MM.1S (cell line): ENCODE data around the gene PHF1.

ENCODE experiments used
- DNase-seq: peaks from one replicate; pipeline ENCODE4 v3.0.0-alpha.2; 2015
- H2AFZ ChIP-seq: fragments of 300-600 bp; sonication (generic); 2 replicates; pipeline ENCODE4 v1.6.0; 2016; ENCODE audit warnings: antibody characterized with exemption, low read length
- H3F3A ChIP-seq: fragments of 300-600 bp; sonication (generic); 2 replicates; pipeline ENCODE4 v1.6.1; 2016; ENCODE audit warnings: mild to moderate bottlenecking, antibody characterized with exemption, low read length, moderate library complexity, mixed read lengths; ENCODE audit not compliant: insufficient read depth
- H3K27ac ChIP-seq: fragments of 300-600 bp; sonication (generic); 2 replicates; pipeline ENCODE4 v1.5.1; 2016; ENCODE audit warnings: mild to moderate bottlenecking, low read length
- H3K27me3 ChIP-seq: fragments of 300-600 bp; sonication (generic); replicated peaks from 2 replicates; pipeline ENCODE4 v1.6.0; 2016; ENCODE audit warnings: low read length; ENCODE audit not compliant: insufficient read depth
- H3K36me3 ChIP-seq: fragments of 300-600 bp; sonication (generic); replicated peaks from 2 replicates; pipeline ENCODE4 v1.6.1; 2016; ENCODE audit warnings: mild to moderate bottlenecking, low read length, mixed read lengths; ENCODE audit not compliant: insufficient read depth
- H3K4me1 ChIP-seq: fragments of 300-600 bp; sonication (generic); 2 replicates; pipeline ENCODE4 v1.6.1; 2016; ENCODE audit warnings: low read length, mixed read lengths
- H3K4me2 ChIP-seq: fragments of 300-600 bp; sonication (generic); 2 replicates; pipeline ENCODE4 v1.6.0; 2016; ENCODE audit warnings: low read depth, low read length
- H3K4me3 ChIP-seq: fragments of 300-600 bp; sonication (generic); 2 replicates; pipeline ENCODE4 v1.5.1; 2016; ENCODE audit warnings: low read length, mixed read lengths
- H3K79me2 ChIP-seq: fragments of 300-600 bp; sonication (generic); 2 replicates; pipeline ENCODE4 v1.6.1; 2016; ENCODE audit warnings: mixed run types, low read length, mixed read lengths
- H3K9ac ChIP-seq: fragments of 300-600 bp; sonication (generic); 2 replicates; pipeline ENCODE4 v1.6.1; 2016; ENCODE audit warnings: low read length, mixed read lengths
- H3K9me2 ChIP-seq: fragments of 300-600 bp; sonication (generic); replicated peaks from 2 replicates; pipeline ENCODE4 v1.6.1; 2016; ENCODE audit warnings: mild to moderate bottlenecking, low read length, mixed read lengths; ENCODE audit not compliant: insufficient read depth
- H3K9me3 ChIP-seq: fragments of 300-600 bp; sonication (generic); replicated peaks from 2 replicates; pipeline ENCODE4 v1.6.1; 2016; ENCODE audit warnings: mild to moderate bottlenecking, low read length, mixed read lengths; ENCODE audit not compliant: insufficient read depth
- H4K20me1 ChIP-seq: fragments of 300-600 bp; sonication (generic); 2 replicates; pipeline ENCODE4 v1.6.1; 2016; ENCODE audit warnings: mild to moderate bottlenecking, low read length, moderate library complexity, mixed read lengths; ENCODE audit not compliant: insufficient read depth
- CTCF ChIP-seq: fragments of 300-600 bp; sonication (generic); IDR thresholded peaks from 2 replicates; pipeline ENCODE4 v1.5.1; 2016; ENCODE audit warnings: antibody characterized with exemption, low read length, mixed read lengths
- EZH2 ChIP-seq: fragments of 300-600 bp; sonication (generic); optimal IDR thresholded peaks from 2 replicates; pipeline ENCODE3; 2017; ENCODE audit warnings: low read depth, mild to moderate bottlenecking, antibody characterized with exemption, low read length, mixed read lengths
- EZH2phosphoT487 ChIP-seq: fragments of 300-600 bp; sonication (generic); IDR thresholded peaks from 2 replicates; pipeline ENCODE4 v1.6.1; 2018; ENCODE audit warnings: antibody characterized with exemption, low read length

The PHF1 gene

GRCh38 chr6:33410050-33410710, 634 bp upstream of the PHF1 start:
- H3K9ac ChIP-seq = peak overlapping the region; percentile 86
- peaks cover 3% of the 10 kb centered on the region for H3K36me3 ChIP-seq
- no peaks in the 10 kb centered on the region for H3K9me3 ChIP-seq
- TF ChIP-seq CTCF = no peak
- TF ChIP-seq EZH2phosphoT487 = no peak
- TF ChIP-seq EZH2 = no peak
- no peaks in the 10 kb centered on the region for H4K20me1 ChIP-seq
- H3K4me2 ChIP-seq = peak overlapping the region; percentile 96
- peaks cover 50% of the 10 kb centered on the region for H3F3A ChIP-seq
- H2AFZ ChIP-seq = peak overlapping the region; percentile 86
- peak overlapping the region; percentile 58 for H3K4me3 ChIP-seq
- peaks cover 24% of the 10 kb centered on the region for H3K79me2 ChIP-seq
- no peaks in the 10 kb centered on the region for H3K27me3 ChIP-seq
- peak; percentile 97 for DNase-seq
- no peaks in the 10 kb centered on the region for H3K4me1 ChIP-seq
- peak overlapping the region; percentile 88 for H3K27ac ChIP-seq
- no peaks in the 10 kb centered on the region for H3K9me2 ChIP-seq

GRCh38 chr6:33411632-33412005, 805 bp downstream of the PHF1 start:
- peaks cover 39% of the 10 kb centered on the region for H3F3A ChIP-seq
- H3K36me3 ChIP-seq = peaks cover 3% of the 10 kb centered on the region; the same call in 1 of the 2 replicates
- H3K9me3 ChIP-seq = no peaks in the 10 kb centered on the region
- no peaks in the 10 kb centered on the region for H3K27me3 ChIP-seq
- peaks cover 11% of the 10 kb centered on the region for H3K4me1 ChIP-seq
- no peak for TF ChIP-seq CTCF
- peak overlapping the region; percentile 82 for H3K4me3 ChIP-seq
- no peaks in the 10 kb centered on the region for H4K20me1 ChIP-seq
- H3K9ac ChIP-seq = peak overlapping the region; percentile 78
- no peak overlapping the region for H2AFZ ChIP-seq
- no peak overlapping the region for H3K27ac ChIP-seq
- DNase-seq = no peak
- peaks cover 27% of the 10 kb centered on the region for H3K79me2 ChIP-seq
- no peaks in the 10 kb centered on the region for H3K9me2 ChIP-seq
- H3K4me2 ChIP-seq = peak overlapping the region; percentile 80

- no peak overlapping the region; the same call in 1 of the 2 replicates for H3K4me2 ChIP-seq
- H3K79me2 ChIP-seq = peaks cover 33% of the 10 kb centered on the region
- H3K9me3 ChIP-seq = no peaks in the 10 kb centered on the region
- H3K27ac ChIP-seq = no peak overlapping the region
- TF ChIP-seq EZH2phosphoT487 (no peak), EZH2 (no peak), CTCF (no peak)
- no peak overlapping the region for H3K9ac ChIP-seq
- peaks cover 12% of the 10 kb centered on the region for H3K4me1 ChIP-seq
- no peaks in the 10 kb centered on the region for H3K27me3 ChIP-seq
- H3F3A ChIP-seq = peaks cover 38% of the 10 kb centered on the region
- H3K9me2 ChIP-seq = no peaks in the 10 kb centered on the region
- DNase-seq = no peak
- H3K4me3 ChIP-seq = no peak overlapping the region
- H2AFZ ChIP-seq = no peak overlapping the region
- H3K36me3 ChIP-seq = peaks cover 3% of the 10 kb centered on the region; the same call in 1 of the 2 replicates
- H4K20me1 ChIP-seq = no peaks in the 10 kb centered on the region
These were observed 1.6 kb downstream of the PHF1 start for GRCh38 chr6:33412140-33413009.
